Measurements from ENCODE around the gene SUGCT. TPM values are rescaled to one million over a fixed set of nuclear protein-coding genes. Genes with fewer than 3 reads are reported as not detected.
"Not testable (repeated sequence)": the region's sequence is repeated elsewhere in the genome, so short reads cannot be mapped to it uniquely, and the experiment has no call there.

The SUGCT gene
- total RNA-seq, 1 experiment from 2014 or later: 1.6 TPM

GRCh38 chr7:40248681-40249080, 113.9 kb downstream of the SUGCT start:
- no peaks in the 10 kb centered on the region for H3K4me1 Mint-ChIP-seq (ENCODE audit: low read depth, unreplicated experiment)
- TF ChIP-seq CTCF (IDR thresholded peaks at IDR 0.05; ENCODE audit: unreplicated experiment): no peak

GRCh38 chr7:40253444-40253843, 118.6 kb downstream of the SUGCT start:
- H3K36me3 Mint-ChIP-seq (ENCODE audit: insufficient read depth, unreplicated experiment); H3K4me3 Mint-ChIP-seq (ENCODE audit: low read depth, unreplicated experiment); intact Hi-C loops (cut with micrococcal nuclease; ENCODE audit: unreplicated experiment); H3K4me1 Mint-ChIP-seq (ENCODE audit: low read depth, unreplicated experiment); DNase-seq; CTCF ChIA-PET; H3K27ac Mint-ChIP-seq (ENCODE audit: unreplicated experiment); H3K9me3 Mint-ChIP-seq (ENCODE audit: low read depth, unreplicated experiment); H3K27me3 Mint-ChIP-seq (ENCODE audit: unreplicated experiment); BruUV-seq (replicated peaks): not testable (repeated sequence)

More at GRCh38 chr7:40248681-40249080, 113.9 kb downstream of the SUGCT start:
- H3K27me3 Mint-ChIP-seq (ENCODE audit: unreplicated experiment): no peaks in the 10 kb centered on the region
- CTCF ChIA-PET: interaction anchor here (0.6 kb wide), 1 partner anchor 353 kb away, joined by 3 read pairs; no protein-coding TSS in a partner anchor
- H3K27ac Mint-ChIP-seq (ENCODE audit: unreplicated experiment): no peak overlapping the region
- no peaks in the 10 kb centered on the region for H3K9me3 Mint-ChIP-seq (ENCODE audit: low read depth, unreplicated experiment)
- no TSS peak for BruUV-seq (replicated peaks)
- no peaks in the 10 kb centered on the region for H3K36me3 Mint-ChIP-seq (ENCODE audit: insufficient read depth, unreplicated experiment)
- no peak for DNase-seq
- intact Hi-C loops (cut with micrococcal nuclease; ENCODE audit: unreplicated experiment): no loop called here
- no peak overlapping the region for H3K4me3 Mint-ChIP-seq (ENCODE audit: low read depth, unreplicated experiment)

GRCh38 chr7:40263752-40264390, 129.1 kb downstream of the SUGCT start:
- CTCF ChIA-PET: no interaction called here
- no TSS peak for BruUV-seq (replicated peaks)
- H3K27ac Mint-ChIP-seq (ENCODE audit: unreplicated experiment): no peak overlapping the region
- H3K4me1 Mint-ChIP-seq (ENCODE audit: low read depth, unreplicated experiment): no peaks in the 10 kb centered on the region
- intact Hi-C loops (cut with micrococcal nuclease; ENCODE audit: unreplicated experiment): no loop called here
- DNase-seq: no peak
- no peaks in the 10 kb centered on the region for H3K9me3 Mint-ChIP-seq (ENCODE audit: low read depth, unreplicated experiment)
- TF ChIP-seq CTCF (IDR thresholded peaks at IDR 0.05; ENCODE audit: unreplicated experiment): no peak
- no peaks in the 10 kb centered on the region for H3K36me3 Mint-ChIP-seq (ENCODE audit: insufficient read depth, unreplicated experiment)
- H3K27me3 Mint-ChIP-seq (ENCODE audit: unreplicated experiment): no peaks in the 10 kb centered on the region
- H3K4me3 Mint-ChIP-seq (ENCODE audit: low read depth, unreplicated experiment): no peak overlapping the region

GRCh38 chr7:40267583-40267982, 132.8 kb downstream of the SUGCT start:
- no peak for TF ChIP-seq CTCF (IDR thresholded peaks at IDR 0.05; ENCODE audit: unreplicated experiment)
- Mint-ChIP-seq H3K36me3 (ENCODE audit: insufficient read depth, unreplicated experiment) (no peaks in the 10 kb centered on the region), H3K27me3 (ENCODE audit: unreplicated experiment) (no peaks in the 10 kb centered on the region), H3K4me1 (ENCODE audit: low read depth, unreplicated experiment) (no peaks in the 10 kb centered on the region), H3K9me3 (ENCODE audit: low read depth, unreplicated experiment) (peaks cover 3% of the 10 kb centered on the region), H3K27ac (ENCODE audit: unreplicated experiment) (no peak overlapping the region), H3K4me3 (ENCODE audit: low read depth, unreplicated experiment) (no peak overlapping the region)
- BruUV-seq (replicated peaks): no TSS peak
- intact Hi-C loops (cut with micrococcal nuclease; ENCODE audit: unreplicated experiment): no loop called here
- CTCF ChIA-PET: interaction anchor here (0.6 kb wide), 1 partner anchor 109 kb away, joined by 3 read pairs; no protein-coding TSS in a partner anchor
- no peak for DNase-seq

GRCh38 chr7:40268810-40269209, 134.0 kb downstream of the SUGCT start:
- H3K36me3 Mint-ChIP-seq (ENCODE audit: insufficient read depth, unreplicated experiment): not testable (repeated sequence)

More at GRCh38 chr7:40268810-40269209, 134.0 kb downstream of the SUGCT start:
- intact Hi-C loops (cut with micrococcal nuclease; ENCODE audit: unreplicated experiment); CTCF ChIA-PET; H3K4me1 Mint-ChIP-seq (ENCODE audit: low read depth, unreplicated experiment); DNase-seq; H3K9me3 Mint-ChIP-seq (ENCODE audit: low read depth, unreplicated experiment); H3K4me3 Mint-ChIP-seq (ENCODE audit: low read depth, unreplicated experiment); H3K27ac Mint-ChIP-seq (ENCODE audit: unreplicated experiment); BruUV-seq (replicated peaks); H3K27me3 Mint-ChIP-seq (ENCODE audit: unreplicated experiment): not testable (repeated sequence)

All from Calu3 (cell line).